Retina (tissue), 1 donor: ENCODE results near the gene PHTF2.
"Not testable (repeated sequence)": the region's sequence is repeated elsewhere in the genome, so short reads cannot be mapped to it uniquely, and the experiment has no call there.

Experiments used
- DNase-seq: peaks from one replicate; pipeline ENCODE4 v3.0.0-alpha.2; 2016

The PHTF2 gene

GRCh38 chr7:77831953-77832352 is 33.4 kb downstream of the PHTF2 start:
- DNase-seq, result no peak

- no peak for DNase-seq
Observed at GRCh38 chr7:77833136-77833535, 34.6 kb downstream of the PHTF2 start.

- not testable (repeated sequence) for DNase-seq
Observed at GRCh38 chr7:77836425-77836824, 37.9 kb downstream of the PHTF2 start.

GRCh38 chr7:77837275-77837674 is 38.7 kb downstream of the PHTF2 start:
- no peak for DNase-seq

- DNase-seq, result no peak
Observed at GRCh38 chr7:77837966-77838365, 39.4 kb downstream of the PHTF2 start.

- no peak for DNase-seq
Observed at GRCh38 chr7:77838929-77839491, 40.4 kb downstream of the PHTF2 start.

GRCh38 chr7:77839919-77840318 is 41.3 kb downstream of the PHTF2 start:
- DNase-seq, result no peak

- DNase-seq, result no peak
Observed at GRCh38 chr7:77843194-77843593, 44.6 kb downstream of the PHTF2 start.

- DNase-seq, result no peak
Observed at GRCh38 chr7:77846317-77847092, 47.9 kb downstream of the PHTF2 start.

GRCh38 chr7:77855371-77856083 is 57.0 kb downstream of the PHTF2 start:
- no peak for DNase-seq

- no peak for DNase-seq
Observed at GRCh38 chr7:77858278-77858677, 59.7 kb downstream of the PHTF2 start.

GRCh38 chr7:77859343-77859742 is 60.8 kb downstream of the PHTF2 start:
- no peak for DNase-seq

GRCh38 chr7:77862691-77863090 is 64.1 kb downstream of the PHTF2 start:
- DNase-seq, result no peak

GRCh38 chr7:77863860-77864259 is 65.3 kb downstream of the PHTF2 start:
- DNase-seq, result no peak

GRCh38 chr7:77866370-77866769 is 67.8 kb downstream of the PHTF2 start:
- no peak for DNase-seq

- no peak for DNase-seq
Observed at GRCh38 chr7:77866786-77867536, 68.4 kb downstream of the PHTF2 start.

- no peak for DNase-seq
Observed at GRCh38 chr7:77867537-77867865, 68.9 kb downstream of the PHTF2 start.

GRCh38 chr7:77872256-77872655 is 73.7 kb downstream of the PHTF2 start:
- not testable (repeated sequence) for DNase-seq

- not testable (repeated sequence) for DNase-seq
Observed at GRCh38 chr7:77873416-77874327, 75.1 kb downstream of the PHTF2 start.

- no peak for DNase-seq
Observed at GRCh38 chr7:77877791-77878190, 79.2 kb downstream of the PHTF2 start.

GRCh38 chr7:77878500-77878899 is 79.9 kb downstream of the PHTF2 start:
- no peak for DNase-seq

- no peak for DNase-seq
Observed at GRCh38 chr7:77879272-77879671, 80.7 kb downstream of the PHTF2 start.
